K562 (cell line): ENCODE measurements around the gene DPEP2NB.

Experiments used
- CEBPB ChIP-seq: fragments of 450-650 bp; IDR thresholded peaks from 2 replicates; pipeline ENCODE4 v1.6.1; 2016; ENCODE audit warnings: missing genetic modification characterization, missing compliant biosample characterization
- CHAMP1 ChIP-seq: fragments of 450-650 bp; IDR thresholded peaks from 2 replicates; pipeline ENCODE4 v1.6.1; 2016; ENCODE audit warnings: mild to moderate bottlenecking
- CTCF ChIP-seq, 3 experiments: IDR thresholded peaks in 2 of 3; conservative IDR thresholded peaks in 1 of 3; 2 replicates each; pipeline ENCODE4 v1.5.1; 2011 to 2012; ENCODE audit warnings: low read length in 3 of 3, mild to moderate bottlenecking in 3 of 3, control low read depth in 2 of 3, improper control_type of control experiment in 1 of 3, inconsistent platforms in 1 of 3, low read depth in 1 of 3, mixed read lengths in 1 of 3, moderate library complexity in 1 of 3; ENCODE audit not compliant: insufficient read depth in 2 of 3
- EP300 ChIP-seq: IDR thresholded peaks from 2 replicates; pipeline ENCODE4 v1.6.1; 2012; ENCODE audit warnings: low read length, improper control_type of control experiment
- ETV6 ChIP-seq, 3 experiments: fragments of 150-350 bp in 1 of 3; sonication (generic) in 1 of 3; formaldehyde crosslinking in 1 of 3; IDR thresholded peaks; 2 replicates each; pipeline versions ENCODE4 v1.6.1 to v1.8.0; 2014 to 2022; ENCODE audit warnings: borderline replicate concordance in 2 of 3, low read depth in 2 of 3, antibody characterized with exemption in 1 of 3, low read length in 1 of 3, mild to moderate bottlenecking in 1 of 3, missing genetic modification reagents in 1 of 3
- NKRF ChIP-seq: fragments of 450-650 bp; IDR thresholded peaks from 2 replicates; pipeline ENCODE4 v1.6.1; 2016; ENCODE audit warnings: borderline replicate concordance

GRCh38 chr16:68019167-68019680 is 3.5 kb upstream of the DPEP2NB start:
- TF ChIP-seq EP300 (no peak), CHAMP1 (no peak), CTCF (IDR thresholded peaks at IDR 0.05 in 2 of 3, conservative IDR thresholded peaks at IDR 0.05 in 1 of 3; ENCODE audit: insufficient read depth in 2 of 3, low read depth in 1 of 3, low read length in 3 of 3) (no peak), ETV6 (IDR thresholded peaks at IDR 0.05; ENCODE audit: borderline replicate concordance in 1 of 2, low read depth in 2 of 2, low read length in 1 of 2) (no peak), ETV6 (CRISPR knock-in tag; IDR thresholded peaks at IDR 0.05; ENCODE audit: borderline replicate concordance) (no peak), CEBPB (tag) (no peak), NKRF (no peak)
